DMS153 (cell line): Measurements from ENCODE around the gene SLC25A51.

ENCODE experiments used
- DNase-seq: peaks from one replicate; lab custom pipeline; 2025; lab: John Stamatoyannopoulos, UW

The SLC25A51 gene

GRCh38 chr9:37936965-37937364 lies 33.0 kb upstream of the SLC25A51 start:
- DNase-seq: no peak

GRCh38 chr9:37936376-37936775 lies 32.4 kb upstream of the SLC25A51 start:
- DNase-seq: no peak

- DNase-seq: no peak
Measured at GRCh38 chr9:37935096-37935495, 31.2 kb upstream of the SLC25A51 start.

DNA sequence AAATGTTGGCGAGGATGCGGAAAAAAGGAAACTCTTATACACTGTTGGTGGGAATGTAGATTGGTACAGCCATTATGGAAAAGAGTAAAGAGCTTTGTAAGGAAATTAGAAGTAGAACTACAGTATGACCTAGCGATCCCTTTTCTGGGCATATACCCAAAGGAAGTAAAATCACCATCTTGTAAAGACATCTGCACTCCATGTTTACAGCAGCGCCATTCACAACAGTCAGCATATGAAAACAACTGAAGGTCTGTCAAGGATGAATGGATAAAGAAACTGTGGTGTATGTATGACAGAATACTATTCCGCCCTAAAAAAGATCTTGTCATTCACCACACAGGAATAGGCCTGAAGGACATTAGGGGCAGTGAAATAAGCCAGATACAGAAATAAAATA lies 27.7 kb upstream of the SLC25A51 start:
- no peak for DNase-seq

DNA sequence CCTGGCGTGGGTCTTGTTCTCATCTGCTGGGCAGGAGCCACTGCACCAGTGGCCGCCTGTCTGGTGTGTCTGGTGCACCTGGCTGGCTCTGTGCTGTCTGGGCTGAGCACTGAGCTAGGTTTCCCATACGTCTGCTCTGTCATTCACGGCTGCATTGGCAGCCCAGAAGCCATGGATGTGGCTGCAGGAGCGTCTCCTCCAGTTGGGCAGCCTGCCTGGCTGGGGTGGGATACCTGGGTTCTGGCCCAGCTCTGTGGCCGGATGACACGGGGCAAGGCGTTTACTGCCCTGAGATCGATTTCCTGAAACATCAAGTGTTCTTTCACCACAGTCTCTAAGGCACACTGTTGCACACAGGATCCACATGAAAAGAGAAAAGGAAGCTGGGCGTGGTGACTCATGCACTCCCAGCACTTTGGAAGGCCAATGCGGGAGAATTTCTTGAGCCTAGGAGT lies 25.5 kb upstream of the SLC25A51 start:
- no peak for DNase-seq

- no peak for DNase-seq
Measured at GRCh38 chr9:37928552-37929430, 24.9 kb upstream of the SLC25A51 start.

DNA sequence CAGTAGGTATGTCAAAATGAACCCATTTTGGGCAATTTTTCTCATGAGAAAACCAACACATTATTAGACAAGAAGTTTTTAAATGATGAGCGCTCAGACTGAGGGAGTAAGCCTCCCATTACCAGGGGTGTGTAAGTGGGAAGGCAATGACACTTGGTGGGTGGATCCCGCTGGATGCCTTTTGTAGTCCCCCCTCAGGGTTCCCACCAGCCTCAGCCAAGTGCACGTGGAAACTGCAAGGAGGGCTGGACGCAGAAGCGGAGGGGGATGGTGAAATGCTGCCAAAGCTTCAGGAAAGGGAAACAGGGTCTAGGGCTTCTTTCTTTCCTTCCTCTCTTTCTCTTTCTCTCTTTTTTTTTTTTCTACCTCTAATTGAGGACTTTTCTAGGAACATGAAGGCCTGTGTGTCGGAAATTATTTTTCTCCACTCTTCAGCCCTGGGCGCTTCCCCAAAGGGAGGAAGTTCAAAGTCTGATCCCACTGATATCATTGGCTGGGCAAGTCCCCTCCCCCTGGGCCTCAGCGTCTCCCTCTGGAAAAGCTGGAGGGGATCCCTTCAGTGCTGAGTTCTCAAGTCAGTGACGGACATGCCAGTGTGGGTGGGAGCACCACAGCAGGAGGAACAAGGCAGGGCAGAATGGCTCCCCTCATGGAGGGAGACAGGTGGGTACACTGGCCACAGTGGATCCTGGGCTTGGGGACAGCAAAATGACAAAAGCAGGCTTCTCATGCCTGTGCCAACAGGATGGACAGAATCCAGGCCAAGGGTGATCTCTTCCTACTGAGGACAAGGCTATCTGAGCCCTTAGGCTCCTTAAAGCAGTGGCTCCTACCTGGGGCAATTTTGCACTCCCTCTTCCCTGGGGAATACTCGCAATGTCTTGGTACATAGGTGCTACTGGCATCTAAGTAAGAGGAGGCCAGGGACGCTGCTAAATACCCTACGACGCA lies 23.9 kb upstream of the SLC25A51 start:
- no peak for DNase-seq

DNA sequence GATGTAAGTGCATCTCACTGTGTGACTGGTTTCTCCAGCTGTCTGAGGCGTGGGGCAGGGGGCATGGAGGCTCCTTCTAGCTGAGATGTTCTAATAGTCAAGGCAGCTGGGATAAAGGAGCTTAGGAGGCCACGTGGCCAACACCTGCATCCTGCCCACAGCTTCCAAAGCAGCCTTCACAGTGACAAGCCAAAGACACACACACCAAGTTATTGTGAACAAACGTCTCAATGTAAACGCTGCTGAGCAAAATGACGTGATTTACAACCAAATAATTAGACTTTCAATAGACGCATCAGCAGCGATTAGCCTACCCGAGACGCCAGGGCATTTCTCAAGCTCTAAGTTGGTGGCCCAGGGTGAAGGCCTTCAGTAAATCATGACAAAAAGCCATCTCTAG lies 23.2 kb upstream of the SLC25A51 start:
- DNase-seq: no peak

- no peak for DNase-seq
Measured at GRCh38 chr9:37926737-37927118, 22.8 kb upstream of the SLC25A51 start.

- no peak for DNase-seq
Measured at GRCh38 chr9:37925786-37926736, 22.1 kb upstream of the SLC25A51 start.

DNA sequence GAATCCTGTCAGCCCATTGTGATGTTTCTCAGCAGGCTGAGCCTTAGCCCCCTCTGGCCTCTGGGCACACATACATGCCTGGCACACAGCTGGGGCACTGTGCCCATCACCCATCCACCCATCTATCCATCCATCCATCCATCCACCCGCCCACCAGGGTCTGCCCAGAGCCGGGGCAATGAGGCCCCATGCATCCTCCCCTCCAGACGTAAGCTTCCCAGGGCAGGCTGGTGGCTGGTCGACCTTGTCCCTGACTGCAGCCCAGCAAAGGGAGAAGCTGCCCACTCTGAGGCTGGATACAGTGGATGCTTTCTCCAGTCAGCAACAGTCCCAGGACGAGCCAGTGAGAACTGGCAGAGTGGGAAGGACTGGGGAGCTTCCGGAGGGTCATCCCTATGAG lies 21.1 kb upstream of the SLC25A51 start:
- DNase-seq: no peak

DNA sequence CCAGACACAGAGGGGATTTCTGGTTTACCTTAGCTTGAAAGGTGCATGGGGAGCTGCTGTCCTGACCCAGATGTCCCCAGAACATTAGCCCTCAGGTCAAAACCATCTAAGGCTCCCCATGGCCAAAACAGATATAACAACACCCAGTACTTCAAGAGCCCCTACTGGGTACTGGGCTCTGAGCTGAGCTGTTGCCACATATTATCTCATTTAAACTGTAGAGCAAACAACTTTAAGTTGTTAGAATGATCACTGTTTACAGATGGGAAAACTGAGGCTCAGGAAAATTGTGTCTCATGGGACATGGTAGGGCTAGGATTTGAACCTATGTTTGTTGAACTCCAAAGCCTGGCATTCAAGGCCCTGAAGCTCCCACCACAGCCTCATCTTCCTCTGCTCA lies 20.6 kb upstream of the SLC25A51 start:
- no peak for DNase-seq

DNA sequence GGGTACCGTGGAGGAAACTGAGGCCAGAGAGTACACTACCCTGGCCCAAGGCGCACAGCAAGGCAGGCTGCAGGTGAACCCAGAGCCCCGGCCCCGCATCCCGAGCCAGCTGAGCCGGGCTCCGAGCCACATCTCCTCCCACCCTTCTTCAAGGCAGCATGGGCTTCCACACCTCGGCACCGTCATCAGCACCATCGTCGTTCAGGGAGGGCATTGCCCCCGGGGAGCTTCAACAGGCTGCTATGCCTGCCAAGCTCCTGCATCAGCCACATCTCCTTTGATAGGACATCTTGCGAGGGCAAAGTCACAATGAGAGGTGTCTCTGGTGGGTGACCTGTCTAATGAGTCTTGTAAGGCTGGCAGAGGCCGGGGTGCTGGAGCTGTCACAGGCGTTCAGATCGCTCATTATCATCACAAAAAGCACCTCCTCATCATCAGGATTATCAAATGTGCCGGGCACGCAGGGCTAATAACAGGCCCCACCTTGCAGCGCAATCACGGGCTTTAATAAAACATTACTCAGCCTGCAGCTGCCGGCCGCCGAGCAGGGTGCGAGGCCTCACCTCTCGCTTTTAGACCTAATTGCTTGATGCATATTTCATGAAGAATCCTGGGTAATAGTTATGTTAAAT lies 20.0 kb upstream of the SLC25A51 start:
- DNase-seq: no peak

DNA sequence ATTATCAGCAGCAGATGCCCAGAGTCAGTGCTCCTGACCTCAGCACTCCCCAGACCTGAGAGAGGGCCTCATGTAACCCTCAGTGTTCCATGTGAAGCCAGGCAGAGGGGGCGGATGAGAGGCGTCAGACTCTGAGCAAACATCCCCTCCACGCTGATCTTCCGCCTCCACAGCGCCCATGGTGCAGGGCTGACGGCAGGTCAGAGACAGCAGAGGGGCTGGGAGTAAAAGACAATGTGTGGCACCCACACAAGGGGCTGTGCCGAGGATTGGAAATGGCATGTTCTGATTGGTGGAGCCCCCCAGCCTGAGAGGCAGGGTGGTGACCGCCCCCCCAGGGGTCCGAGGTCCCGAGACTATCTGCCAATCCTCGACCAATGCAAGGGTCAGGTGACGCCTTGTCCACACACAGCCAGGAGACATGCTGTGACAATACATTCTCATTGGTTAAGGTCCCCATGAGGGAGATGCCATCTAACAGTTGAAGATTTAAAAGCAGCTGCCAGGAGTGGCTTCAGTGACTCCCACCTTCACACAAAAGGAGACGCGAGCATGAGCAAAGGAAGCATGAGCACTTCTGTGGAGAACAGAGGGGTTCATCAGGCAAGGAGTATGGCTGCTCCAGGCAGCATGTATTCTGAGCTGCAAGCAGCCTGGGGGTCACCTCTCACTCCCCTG lies 19.3 kb upstream of the SLC25A51 start:
- no peak for DNase-seq

DNA sequence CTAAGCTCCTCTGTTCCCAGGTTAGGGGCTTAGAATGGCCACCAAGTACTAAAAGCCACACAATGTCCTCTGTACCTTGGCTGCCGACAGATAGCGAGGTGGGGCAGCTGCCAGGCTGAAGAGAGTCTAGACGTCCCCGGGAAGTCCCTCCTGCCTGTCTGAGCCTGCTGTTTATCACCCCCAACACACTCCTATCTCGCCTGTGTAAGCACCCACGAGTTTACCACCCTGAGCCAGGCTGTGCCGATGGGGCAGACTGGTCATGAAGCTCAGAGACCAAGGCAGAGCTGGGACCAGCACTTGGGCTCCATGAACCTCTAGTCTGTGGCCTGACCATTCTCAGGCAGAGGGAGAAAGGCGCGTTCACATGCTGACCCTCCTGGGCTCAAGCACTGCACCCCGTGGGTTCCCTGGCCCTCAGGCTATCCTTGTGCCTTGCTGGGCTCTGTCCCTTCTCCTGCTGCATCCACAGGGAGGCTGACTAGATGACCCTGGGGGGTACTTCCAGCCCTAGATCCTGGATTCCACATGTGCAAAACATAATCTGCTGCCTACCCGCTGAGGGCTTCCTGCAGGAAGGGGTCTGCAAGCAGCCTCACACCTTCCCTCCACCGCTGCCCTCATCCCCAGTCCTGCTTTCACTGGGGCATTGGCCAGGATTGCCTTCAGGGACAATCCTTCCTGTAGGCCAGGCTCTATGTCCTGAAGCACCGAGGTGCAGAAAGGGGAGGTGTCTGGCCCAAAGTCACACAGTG lies 18.6 kb upstream of the SLC25A51 start:
- DNase-seq: no peak

DNA sequence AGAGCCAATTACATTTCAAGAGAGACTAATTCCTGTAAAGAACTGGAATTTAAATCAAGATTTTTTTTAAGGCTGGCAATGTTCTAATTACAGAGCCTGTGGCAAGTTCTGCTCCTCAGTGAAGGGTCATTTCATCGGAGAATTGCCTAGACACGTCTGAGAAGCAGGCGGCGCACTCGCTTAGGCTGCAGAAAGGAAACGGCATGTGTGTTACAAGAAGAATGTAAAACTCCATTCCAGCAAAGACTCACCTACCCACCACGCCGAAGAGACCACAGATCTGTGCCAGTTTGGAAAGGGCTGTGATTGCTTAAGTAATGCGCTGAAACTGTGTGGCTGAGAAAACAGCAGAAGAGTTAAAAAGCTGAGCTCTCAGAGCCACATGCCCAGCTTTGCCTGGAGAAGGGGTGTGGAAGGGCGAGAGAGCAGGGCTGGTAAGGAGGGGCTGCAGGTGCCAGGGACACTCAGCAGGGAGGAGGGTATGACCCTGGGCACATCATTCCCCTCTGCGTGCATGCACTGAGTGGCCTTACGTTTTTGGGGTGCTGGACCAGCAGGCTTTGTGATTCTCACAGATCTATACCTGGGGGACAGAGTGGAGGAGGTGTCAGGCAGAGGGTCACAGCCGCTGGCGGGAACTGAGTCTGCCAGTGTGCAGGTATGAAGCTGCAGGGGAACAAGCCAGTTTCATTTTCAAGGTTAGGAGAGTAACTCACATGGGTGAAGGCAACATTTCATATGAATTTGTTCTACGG lies 17.8 kb upstream of the SLC25A51 start:
- DNase-seq: no peak

GRCh38 chr9:37921168-37921510 lies 17.2 kb upstream of the SLC25A51 start:
- DNase-seq: no peak

DNA sequence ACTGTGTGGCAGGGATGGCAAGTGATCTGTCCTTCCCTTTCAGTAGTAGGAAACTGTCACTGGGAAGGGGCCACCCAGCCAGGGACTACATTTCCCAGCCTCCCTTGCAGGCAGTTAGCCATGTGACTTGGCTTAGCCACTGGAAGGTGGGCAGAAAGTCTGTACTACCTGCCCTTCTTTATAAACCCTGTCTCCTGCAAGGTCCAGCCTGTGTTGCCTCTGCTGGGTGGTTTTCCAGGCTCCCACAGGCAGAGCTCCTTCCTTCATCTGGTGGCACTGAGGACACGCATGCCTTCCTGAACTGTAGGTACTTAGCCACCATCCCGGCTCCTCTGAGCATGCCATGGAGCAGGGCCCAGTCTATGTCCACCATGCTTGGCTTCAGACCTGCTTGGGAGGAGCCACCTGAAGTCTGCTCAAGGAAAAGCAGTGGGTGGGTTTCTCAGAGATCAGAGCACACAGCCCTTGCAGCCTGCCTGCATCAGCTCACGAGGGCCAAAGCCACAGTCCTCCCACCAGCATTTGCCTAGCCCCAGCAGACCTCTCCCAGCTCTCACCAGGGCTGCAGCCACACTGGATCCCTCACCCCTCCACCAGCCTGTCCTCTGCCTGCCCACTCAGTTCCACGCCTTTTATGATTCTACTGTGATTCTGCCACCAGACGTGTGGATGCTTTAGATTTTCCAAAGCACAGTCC lies 16.7 kb upstream of the SLC25A51 start:
- DNase-seq: no peak

DNA sequence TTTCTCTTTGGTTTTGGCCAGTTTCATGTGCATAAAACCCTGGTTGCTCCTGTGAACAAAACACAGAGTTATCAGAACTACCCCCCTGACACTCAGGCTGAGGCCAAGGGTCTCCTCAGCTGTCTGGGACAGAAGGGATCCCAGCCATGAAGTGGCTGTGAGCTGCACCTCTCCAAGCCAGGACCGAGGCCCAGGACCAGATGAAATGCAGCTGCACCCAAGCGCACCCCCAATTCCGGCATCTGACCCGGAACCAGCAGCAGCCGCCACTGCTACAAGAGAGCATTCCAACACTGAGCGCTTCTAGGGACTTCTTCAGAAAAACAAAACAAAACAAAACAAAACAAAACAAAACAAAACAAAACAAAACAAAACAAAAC lies 16.0 kb upstream of the SLC25A51 start:
- DNase-seq: no peak
